SU-DHL-6 (cell line): Measurements from ENCODE around the gene TUBA3E.

ENCODE experiments used
- H2AFZ ChIP-seq: fragments of 200-600 bp; sonication (generic); 2 replicates; pipeline ENCODE4 v1.6.1; 2014; ENCODE audit warnings: low read depth, mild to moderate bottlenecking, moderate library complexity, mixed read lengths, antibody characterized with exemption, low read length; ENCODE audit not compliant: severe bottlenecking
- H3F3A ChIP-seq: fragments of 200-600 bp; shearing (Covaris generic); 2 replicates; pipeline ENCODE4 v1.6.0; 2016; ENCODE audit warnings: antibody characterized with exemption, mild to moderate bottlenecking; ENCODE audit not compliant: insufficient read depth
- H3K27ac ChIP-seq: fragments of 200-600 bp; sonication (generic); 2 replicates; pipeline ENCODE4 v1.5.1; 2016; ENCODE audit warnings: low read depth, mild to moderate bottlenecking, low read length, moderate library complexity, mixed read lengths
- H3K27me3 ChIP-seq: fragments of 200-600 bp; sonication (generic), shearing (Covaris generic); 2 replicates; pipeline ENCODE4 v1.6.0; 2014; ENCODE audit warnings: mild to moderate bottlenecking, low read length
- H3K36me3 ChIP-seq: fragments of 200-600 bp; sonication (generic); 2 replicates; pipeline ENCODE4 v1.6.1; 2014; ENCODE audit warnings: mild to moderate bottlenecking, low read length, mixed read lengths
- H3K4me2 ChIP-seq: fragments of 300-600, 200-600 bp; shearing (Covaris generic), sonication (generic); 2 replicates; pipeline ENCODE4 v1.6.0; 2014; ENCODE audit warnings: low read length, low read depth, mild to moderate bottlenecking; ENCODE audit not compliant: poor library complexity, severe bottlenecking
- H3K4me3 ChIP-seq: fragments of 200-600 bp; sonication (generic); 2 replicates; pipeline ENCODE4 v1.5.1; 2014; ENCODE audit warnings: antibody characterized with exemption, low read length, mild to moderate bottlenecking, mixed read lengths; ENCODE audit not compliant: insufficient read depth, poor library complexity, severe bottlenecking
- H3K79me2 ChIP-seq: fragments of 200-600 bp; sonication (generic); 2 replicates; pipeline ENCODE4 v1.6.1; 2014; ENCODE audit warnings: mild to moderate bottlenecking, low read length, moderate library complexity; ENCODE audit not compliant: insufficient read depth
- H3K9ac ChIP-seq: fragments of 200-600 bp; sonication (generic); 2 replicates; pipeline ENCODE4 v1.7.0; 2014; ENCODE audit warnings: mild to moderate bottlenecking, low read length
- H3K9me2 ChIP-seq: fragments of 200-600 bp; sonication (generic); replicated peaks from 2 replicates; pipeline ENCODE4 v1.6.1; 2014; ENCODE audit warnings: low read length; ENCODE audit not compliant: insufficient read depth
- H3K9me3 ChIP-seq: fragments of 200-600 bp; sonication (generic); 2 replicates; pipeline ENCODE4 v1.6.1; 2014; ENCODE audit warnings: low read length, mixed read lengths; ENCODE audit not compliant: insufficient read depth
- H4K20me1 ChIP-seq: fragments of 200-600 bp; sonication (generic); 2 replicates; pipeline ENCODE4 v1.6.1; 2014; ENCODE audit warnings: low read depth, mild to moderate bottlenecking, antibody characterized with exemption, low read length, moderate library complexity, mixed read lengths
- CTCF ChIP-seq: fragments of 200-600 bp; sonication (generic); IDR thresholded peaks from one replicate; pipeline ENCODE4 v1.5.1; 2017; ENCODE audit warnings: antibody characterized with exemption, mild to moderate bottlenecking, low read length, moderate library complexity; ENCODE audit not compliant: insufficient read depth, poor library complexity, severe bottlenecking
- EZH2phosphoT487 ChIP-seq: fragments of 200-600 bp; sonication (generic), shearing (Covaris generic); conservative IDR thresholded peaks from 2 replicates; pipeline ENCODE4 v1.6.1; 2018; ENCODE audit warnings: mild to moderate bottlenecking, antibody characterized with exemption, low read length, moderate library complexity, mixed read lengths

The TUBA3E gene

DNA sequence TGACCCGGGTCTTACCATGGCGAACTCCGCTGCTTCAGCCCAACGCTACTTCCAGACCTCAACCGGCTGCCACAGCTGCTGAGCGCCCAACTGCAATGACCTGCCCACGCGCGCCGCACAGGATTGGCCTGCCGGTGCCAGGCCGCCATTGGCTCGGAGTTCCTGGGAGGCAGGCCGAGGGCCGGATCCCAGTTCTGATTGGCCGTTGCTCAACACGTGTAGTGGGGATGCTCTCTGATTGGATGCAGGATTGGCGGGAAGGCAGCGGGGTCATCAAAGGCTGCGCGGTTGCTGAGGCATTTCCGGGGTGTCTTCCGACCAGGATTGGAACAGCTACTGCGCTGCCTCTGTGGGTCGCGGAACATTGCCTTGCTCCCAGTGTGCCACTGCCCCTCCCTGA lies at the start of gene TUBA3E:
TUBA3E (minus strand) TSS at position 97 of the 400 bp plus-strand sequence; CDS start at position 18, 79 bp downstream.
- no peak within 1 kb of the TSS for H3K27ac ChIP-seq
- no peak within 1 kb of the TSS for H3K4me3 ChIP-seq
- no peaks in the 10 kb centered on the region for H3K9me3 ChIP-seq
- no peak for TF ChIP-seq EZH2phosphoT487
- no peak within 1 kb of the TSS for H2AFZ ChIP-seq
- no peaks in the 10 kb centered on the region for H4K20me1 ChIP-seq
- no peaks in the 10 kb centered on the region for H3K79me2 ChIP-seq
- no peaks in the 10 kb centered on the region for H3K27me3 ChIP-seq
- H3K9me2 ChIP-seq, result no peaks in the 10 kb centered on the region
- H3K9ac ChIP-seq, result no peak within 1 kb of the TSS
- H3K36me3 ChIP-seq, result no peaks in the 10 kb centered on the region
- H3F3A ChIP-seq, result no peaks in the 10 kb centered on the region
- no peak within 1 kb of the TSS for H3K4me2 ChIP-seq

DNA sequence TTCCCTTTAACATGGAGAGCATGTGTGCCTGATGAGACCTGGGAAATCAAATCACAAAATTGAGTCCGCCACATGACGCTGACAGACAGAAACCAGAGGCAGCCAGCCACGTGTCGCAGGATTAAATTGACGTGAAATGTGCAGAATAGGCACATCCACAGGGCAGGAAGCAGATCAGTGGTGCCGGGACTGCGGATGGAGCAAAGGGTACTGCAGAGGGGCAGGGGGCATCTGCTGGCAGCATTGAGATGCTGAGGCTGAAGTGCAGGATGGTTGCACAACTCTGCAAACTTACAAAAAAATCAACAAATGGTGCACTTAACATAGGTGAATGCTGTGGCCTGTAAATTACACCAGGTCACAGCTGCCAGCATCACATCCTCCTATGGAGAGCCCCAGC lies 48.2 kb upstream of the TUBA3E start:
- no peaks in the 10 kb centered on the region for H3K79me2 ChIP-seq
- no peaks in the 10 kb centered on the region for H3F3A ChIP-seq
- H3K4me3 ChIP-seq, result no peak overlapping the region
- no peak for TF ChIP-seq EZH2phosphoT487
- TF ChIP-seq CTCF, result no peak
- H3K4me2 ChIP-seq, result no peak overlapping the region
- H2AFZ ChIP-seq, result no peak overlapping the region
- no peaks in the 10 kb centered on the region for H3K36me3 ChIP-seq
- no peaks in the 10 kb centered on the region for H4K20me1 ChIP-seq
- no peaks in the 10 kb centered on the region for H3K9me3 ChIP-seq
- no peaks in the 10 kb centered on the region for H3K27me3 ChIP-seq
- no peak overlapping the region for H3K9ac ChIP-seq
- no peaks in the 10 kb centered on the region for H3K9me2 ChIP-seq
- no peak overlapping the region for H3K27ac ChIP-seq

DNA sequence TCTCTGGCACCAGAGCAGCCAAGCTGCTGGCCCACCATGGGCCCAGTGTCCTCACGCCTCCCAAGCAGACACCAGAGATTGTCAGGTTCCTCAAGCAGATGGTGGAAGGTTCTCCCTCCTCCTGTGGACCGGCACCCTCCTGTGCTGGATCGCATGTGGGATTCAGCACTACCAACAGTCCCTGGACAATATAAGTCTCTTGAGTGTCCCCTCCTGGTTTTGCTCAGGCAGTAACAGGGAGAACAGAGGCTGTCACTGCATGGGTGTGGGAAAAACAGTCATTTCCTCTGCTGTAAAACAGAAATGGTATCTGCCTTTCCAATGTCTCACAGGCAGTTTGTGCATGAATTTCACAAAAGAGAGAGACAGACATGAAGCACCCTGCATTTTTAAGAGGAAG lies 47.7 kb upstream of the TUBA3E start:
- Histone ChIP-seq H3K27me3 (no peaks in the 10 kb centered on the region), H3F3A (no peaks in the 10 kb centered on the region), H3K9ac (no peak overlapping the region), H3K79me2 (no peaks in the 10 kb centered on the region), H3K9me3 (no peaks in the 10 kb centered on the region), H4K20me1 (no peaks in the 10 kb centered on the region), H2AFZ (no peak overlapping the region), H3K9me2 (no peaks in the 10 kb centered on the region), H3K27ac (no peak overlapping the region), H3K36me3 (no peaks in the 10 kb centered on the region), H3K4me3 (no peak overlapping the region), H3K4me2 (no peak overlapping the region)
- TF ChIP-seq EZH2phosphoT487 (no peak), CTCF (no peak)

GRCh38 chr2:130243359-130243758 lies 45.1 kb upstream of the TUBA3E start:
- H4K20me1 ChIP-seq, result no peaks in the 10 kb centered on the region
- no peaks in the 10 kb centered on the region for H3F3A ChIP-seq
- no peaks in the 10 kb centered on the region for H3K9me2 ChIP-seq
- H3K27ac ChIP-seq, result no peak overlapping the region
- no peaks in the 10 kb centered on the region for H3K79me2 ChIP-seq
- no peaks in the 10 kb centered on the region for H3K9me3 ChIP-seq
- H3K36me3 ChIP-seq, result no peaks in the 10 kb centered on the region
- no peak overlapping the region for H3K9ac ChIP-seq
- no peak overlapping the region for H2AFZ ChIP-seq
- no peak overlapping the region for H3K4me3 ChIP-seq
- no peak for TF ChIP-seq EZH2phosphoT487
- TF ChIP-seq CTCF, result no peak
- H3K27me3 ChIP-seq, result no peaks in the 10 kb centered on the region
- H3K4me2 ChIP-seq, result no peak overlapping the region
